Heart left ventricle (tissue), 16 donors: ENCODE results near the gene IGF2BP3. TPM values are rescaled to one million over a fixed set of nuclear protein-coding genes. Genes with fewer than 3 reads are reported as not detected.

ENCODE experiments used
- ATAC-seq, 4 donors: fragments of 200-7000 bp; cut with Tn5 transposase; one replicate each; pipeline ENCODE4 v1.9.1; 2020 to 2022; ENCODE audit warnings: moderate library complexity in 4 of 4, mild to moderate bottlenecking in 3 of 4, moderate number of reproducible peaks in 1 of 4
- DNase-seq, 5 donors: peaks; one replicate each; pipeline ENCODE4 v3.0.0-alpha.2; 2020
- H3K27ac ChIP-seq, 12 donors: fragments of 200-600 bp; sonication (generic) in 4 of 12; one replicate each; pipeline versions ENCODE4 v1.5.0 to v1.8.0; 2016 to 2022; ENCODE audit warnings: mild to moderate bottlenecking in 2 of 12
- H3K27me3 ChIP-seq, 9 donors: fragments of 200-600 bp; sonication (generic) in 2 of 9; one replicate each; pipeline versions ENCODE4 v1.5.1 to v1.8.0; 2016 to 2022; ENCODE audit warnings: mild to moderate bottlenecking in 3 of 9
- H3K36me3 ChIP-seq, 9 donors: fragments of 200-600 bp; sonication (generic) in 2 of 9; one replicate each; pipeline versions ENCODE4 v1.5.0 to v1.8.0; 2018 to 2022; ENCODE audit warnings: mild to moderate bottlenecking in 2 of 9
- H3K4me1 ChIP-seq, 12 donors: fragments of 200-600 bp; sonication (generic) in 4 of 12; one replicate each; pipeline versions ENCODE4 v1.5.0 to v1.8.0; 2016 to 2022; ENCODE audit warnings: mild to moderate bottlenecking in 3 of 12
- H3K4me3 ChIP-seq, 12 donors: fragments of 200-600 bp; sonication (generic) in 4 of 12; one replicate each; pipeline versions ENCODE4 v1.5.0 to v1.8.0; 2017 to 2022; ENCODE audit warnings: mild to moderate bottlenecking in 9 of 12, moderate library complexity in 4 of 12
- H3K9me3 ChIP-seq, 12 donors: fragments of 200-600 bp; sonication (generic) in 4 of 12; one replicate each; pipeline versions ENCODE4 v1.5.0 to v1.8.0; 2016 to 2022; ENCODE audit warnings: mild to moderate bottlenecking in 1 of 12
- CTCF ChIP-seq, 12 donors: fragments of 200-600 bp; sonication (generic) in 4 of 12; IDR thresholded peaks; one replicate each; pipeline versions ENCODE4 v1.5.0 to v1.8.0; 2018 to 2022; ENCODE audit warnings: antibody characterized with exemption in 12 of 12, mild to moderate bottlenecking in 5 of 12
- POLR2A ChIP-seq, 2 donors: fragments of 450-650 bp; IDR thresholded peaks; one replicate each; pipeline ENCODE4 v1.6.1; 2017; ENCODE audit warnings: antibody characterized with exemption in 2 of 2, mild to moderate bottlenecking in 2 of 2, moderate library complexity in 2 of 2
- WGBS, 4 donors: extraction: QIAGEN DNeasy Blood & Tissue Kit in 2 of 4; methylation state at CpG; one replicate each; pipeline versions ENCODE4 v1.1.5 to v1.1.7; 2013 to 2018; 5-methylcytosine and 5-hydroxymethylcytosine counted together
- intact Hi-C, 10 donors: fragments of 100-400 bp; cut with DNase I; formaldehyde crosslinking; loops; one replicate each; pipeline versions ENCODE4 v1.11.1 to v1.14.2; 2022
- polyA plus RNA-seq, 2 donors: library from polyadenylated mRNA; stranded (reverse); fragments of 200-250 nt; gene quantifications; one replicate each; pipeline ENCODE4 v1.2.3, GENCODE V29; 2013
- total RNA-seq, 9 donors: library from RNA; depleted of rRNA in 2 of 9; stranded (reverse); fragments of >200 nt in 2 of 9; fragmentation: NEBNext Ultra II Directional in 3 of 9; extraction: Animal tissue kit (Norgen Biotek cat#: 25700) in 3 of 9; gene quantifications; one replicate each; pipeline versions ENCODE4 v1.1.0 to v1.2.4, GENCODE V29; 2016 to 2023
- donor health status: ischemic (EF 13 %, LVEDD 7.1; RV severe dilation, severe dysfunction).
- donor health status: healthy with polysubstance abuse.
- donor health status: DM: no; HTN: yes; CAD: no.
- donor health status: DM: no; HTN: no; CAD: no.
- donor health status: ischemic (EF 25% LVEDD 6.9; RV normal size, moderate dysfunction).
- donor health status: ischemic (EF 25% LVEDD 5.7; RV mildly dilated, moderate dysfunction).
- donor health status: healthy.
- donor health status: DM: yes; HTN: yes; CAD: no.
- donor health status: ischemic (EF 35%, LVEDD 5.7; RV mildly dilated, moderate dysfunction).
- donor health status: nonischemic (EF 11% LVEDD 7.7; RV severe dilation, severe dysfunction).
- donor health status: DM: yes; HTN: yes; CAD: no.
- donor health status: PGD.
- donor health status: ischemic (EF 29% LVEDD 5.4; RV normal size, mild dysfunction).
- donor health status: nonischemic (EF 23%, LVEDD 6.1; RV moderate dilation, normal function).

Gene IGF2BP3
- total and polyA plus RNA-seq, 11 donors: 0.27 to 2.2 (median 0.50) TPM; not detected in 5

GRCh38 chr7:23385140-23385539 is 85.2 kb downstream of the IGF2BP3 start:
- 84 to 100% (median 89%) methylated on average over 1 of the region's 1 CpG for WGBS, 4 donors
- ATAC-seq (no peak), DNase-seq (no peak)
- no peak overlapping the region for H3K4me3 ChIP-seq
- H3K36me3 ChIP-seq: no peaks in the 10 kb centered on the region
- peaks cover 0 to 3% (median 0%) of the 10 kb centered on the region in 9 donors for H3K27me3 ChIP-seq
- no peaks in the 10 kb centered on the region for H3K4me1 ChIP-seq
- H3K27ac ChIP-seq: no peak overlapping the region
- no peaks in the 10 kb centered on the region for H3K9me3 ChIP-seq
- no peak for TF ChIP-seq POLR2A (IDR thresholded peaks at IDR 0.05)
- TF ChIP-seq CTCF (IDR thresholded peaks at IDR 0.05): no peak
- intact Hi-C loops: no loop called here

GRCh38 chr7:23383225-23383624 is 87.1 kb downstream of the IGF2BP3 start:
- no peak for ATAC-seq
- Histone ChIP-seq H3K27ac (no peak overlapping the region), H3K36me3 (no peaks in the 10 kb centered on the region), H3K9me3 (no peaks in the 10 kb centered on the region), H3K4me3 (no peak overlapping the region), H3K27me3 (peaks cover 0 to 3% (median 0%) of the 10 kb centered on the region in 9 donors), H3K4me1 (no peaks in the 10 kb centered on the region)
- WGBS, 4 donors: 90 to 97% (median 93%) methylated on average over 2 of the region's 2 CpGs
- no peak for DNase-seq
- TF ChIP-seq POLR2A (IDR thresholded peaks at IDR 0.05) (no peak), CTCF (IDR thresholded peaks at IDR 0.05) (no peak)
- intact Hi-C loops: no loop called here

GRCh38 chr7:23380961-23381360 is 89.3 kb downstream of the IGF2BP3 start:
- no peaks in the 10 kb centered on the region for H3K36me3 ChIP-seq
- DNase-seq (no peak), ATAC-seq (no peak)
- no peaks in the 10 kb centered on the region for H3K9me3 ChIP-seq
- intact Hi-C loops: no loop called here
- H3K4me1 ChIP-seq: no peaks in the 10 kb centered on the region
- no peak for TF ChIP-seq POLR2A (IDR thresholded peaks at IDR 0.05)
- TF ChIP-seq CTCF (IDR thresholded peaks at IDR 0.05): no peak
- peaks cover 0 to 3% (median 0%) of the 10 kb centered on the region in 9 donors for H3K27me3 ChIP-seq
- H3K27ac ChIP-seq: no peak overlapping the region
- no peak overlapping the region for H3K4me3 ChIP-seq
- WGBS, 4 donors: 82 to 89% (median 87%) methylated on average over 3 of the region's 3 CpGs

- no peak for ATAC-seq
- no peak for DNase-seq
- Histone ChIP-seq H3K36me3 (no peaks in the 10 kb centered on the region), H3K27ac (no peak overlapping the region), H3K9me3 (no peaks in the 10 kb centered on the region), H3K4me1 (no peaks in the 10 kb centered on the region), H3K27me3 (peaks cover 0 to 3% (median 0%) of the 10 kb centered on the region in 9 donors), H3K4me3 (no peak overlapping the region)
- 87 to 93% (median 91%) methylated on average over 4 of the region's 4 CpGs for WGBS, 4 donors
- TF ChIP-seq POLR2A (IDR thresholded peaks at IDR 0.05) (no peak), CTCF (IDR thresholded peaks at IDR 0.05) (no peak)
- intact Hi-C loops: no loop called here
Measured at GRCh38 chr7:23380556-23380955, 89.7 kb downstream of the IGF2BP3 start.
